CD14-positive monocyte (primary cell): Measurements from ENCODE around the gene MSL1. TPM values are rescaled to one million over a fixed set of nuclear protein-coding genes. Genes with fewer than 3 reads are reported as not detected.

Source experiments
- DNase-seq, 3 donors: peaks; one replicate each; pipeline ENCODE4 v3.0.0-alpha.2; 2011 to 2022
- H2AFZ ChIP-seq: 2 replicates; pipeline ENCODE4 v1.6.0; 2012; ENCODE audit warnings: mild to moderate bottlenecking, low read depth, low read length, inconsistent platforms; ENCODE audit not compliant: insufficient read depth, poor library complexity, severe bottlenecking
- H3K27ac ChIP-seq, 2 donors: 1 replicate in 1 of 2; 2 replicates in 1 of 2; pipeline ENCODE4 v1.5.1; 2012 to 2013; ENCODE audit warnings: low read length in 2 of 2, control low read depth in 1 of 2, inconsistent platforms in 1 of 2, low read depth in 1 of 2, mild to moderate bottlenecking in 1 of 2
- H3K27me3 ChIP-seq, 2 donors: one replicate each; pipeline versions ENCODE4 v1.6.0 to v1.6.1; 2011 to 2013; ENCODE audit warnings: low read length in 2 of 2; ENCODE audit not compliant: control insufficient read depth in 2 of 2, insufficient read depth in 2 of 2
- H3K36me3 ChIP-seq, 2 donors: replicated peaks in 1 of 2; 1 replicate in 1 of 2; 2 replicates in 1 of 2; pipeline versions ENCODE4 v1.5.1 to v1.6.1; 2012 to 2013; ENCODE audit warnings: low read length in 2 of 2, control low read depth in 1 of 2, inconsistent platforms in 1 of 2, mild to moderate bottlenecking in 1 of 2; ENCODE audit not compliant: insufficient read depth in 2 of 2, control insufficient read depth in 1 of 2
- H3K4me1 ChIP-seq, 2 donors: 1 replicate in 1 of 2; 2 replicates in 1 of 2; pipeline versions ENCODE4 v1.5.1 to v1.6.1; 2012 to 2013; ENCODE audit warnings: low read length in 2 of 2, control low read depth in 1 of 2, inconsistent platforms in 1 of 2, mild to moderate bottlenecking in 1 of 2, moderate library complexity in 1 of 2; ENCODE audit not compliant: insufficient read depth in 2 of 2, control insufficient read depth in 1 of 2
- H3K4me2 ChIP-seq: replicated peaks from 2 replicates; pipeline ENCODE3; 2012; ENCODE audit warnings: low read length, moderate library complexity, mild to moderate bottlenecking; ENCODE audit not compliant: poor library complexity, severe bottlenecking; ENCODE audit errors: extremely low read depth
- H3K4me3 ChIP-seq, 3 experiments: fragments of 200-600 bp in 1 of 3; sonication (generic) in 1 of 3; replicated peaks in 1 of 3; 1 replicate in 2 of 3; 2 replicates in 1 of 3; pipeline ENCODE4 v1.5.1; 2011 to 2013; ENCODE audit warnings: low read length in 3 of 3, mild to moderate bottlenecking in 3 of 3, control low read depth in 2 of 3, low read depth in 2 of 3, inconsistent platforms in 1 of 3, moderate library complexity in 1 of 3
- H3K79me2 ChIP-seq: 2 replicates; pipeline ENCODE4 v1.6.0; 2012; ENCODE audit warnings: mild to moderate bottlenecking, control low read depth, inconsistent platforms, low read length, moderate library complexity; ENCODE audit not compliant: insufficient read depth
- H3K9ac ChIP-seq: 2 replicates; pipeline ENCODE4 v1.6.0; 2017; ENCODE audit warnings: low read length, mild to moderate bottlenecking; ENCODE audit not compliant: insufficient read depth, poor library complexity, severe bottlenecking
- H3K9me3 ChIP-seq, 2 donors: replicated peaks in 1 of 2; 1 replicate in 1 of 2; 2 replicates in 1 of 2; pipeline versions ENCODE4 v1.5.1 to v1.6.1; 2012 to 2013; ENCODE audit warnings: low read length in 2 of 2, control low read depth in 1 of 2; ENCODE audit not compliant: control insufficient read depth in 1 of 2, insufficient read depth in 1 of 2
- H4K20me1 ChIP-seq: 2 replicates; pipeline ENCODE4 v1.6.0; 2012; ENCODE audit warnings: mild to moderate bottlenecking, low read length, control low read depth, moderate library complexity; ENCODE audit not compliant: insufficient read depth
- H3K27ac Mint-ChIP-seq, 7 donors: one replicate each; pipeline ENCODE4 v1.8.0; 2020; ENCODE audit warnings: mild to moderate bottlenecking in 7 of 7, mixed read lengths in 7 of 7, moderate library complexity in 6 of 7, inconsistent platforms in 2 of 7
- H3K27me3 Mint-ChIP-seq, 3 donors: one replicate each; pipeline ENCODE4 v1.8.0; 2021 to 2022; ENCODE audit warnings: low read depth in 3 of 3, mild to moderate bottlenecking in 3 of 3, mixed read lengths in 3 of 3, moderate library complexity in 3 of 3, inconsistent platforms in 1 of 3
- H3K36me3 Mint-ChIP-seq, 2 donors: one replicate each; pipeline ENCODE4 v1.8.0; 2020; ENCODE audit warnings: mixed read lengths in 2 of 2, inconsistent platforms in 1 of 2, mild to moderate bottlenecking in 1 of 2
- H3K4me1 Mint-ChIP-seq: one replicate; pipeline ENCODE4 v1.8.0; 2020; ENCODE audit warnings: mild to moderate bottlenecking, mixed read lengths
- H3K4me3 Mint-ChIP-seq, 2 donors: one replicate each; pipeline ENCODE4 v1.8.0; 2020; ENCODE audit warnings: mild to moderate bottlenecking in 2 of 2, mixed read lengths in 2 of 2, moderate library complexity in 1 of 2
- H3K9me3 Mint-ChIP-seq, 7 donors: one replicate each; pipeline ENCODE4 v1.8.0; 2020 to 2022; ENCODE audit warnings: mixed read lengths in 7 of 7, mild to moderate bottlenecking in 6 of 7, moderate library complexity in 6 of 7, inconsistent platforms in 2 of 7
- WGBS: methylation state at CpG from one replicate; pipeline ENCODE4 v1.1.5; 2013; ENCODE audit warnings: missing lambda C conversion rate; ENCODE audit not compliant: insufficient coverage; 5-methylcytosine and 5-hydroxymethylcytosine counted together
- intact Hi-C, 2 donors: fragments of 100-400 bp; cut with micrococcal nuclease; formaldehyde crosslinking; loops; one replicate each; pipeline versions ENCODE4 v1.15.0 to v1.15.1; 2023
- polyA plus RNA-seq, 3 donors: library from polyadenylated mRNA; depleted of rRNA in 1 of 3; unstranded in 2 of 3; stranded (reverse) in 1 of 3; fragments of 300-500 nt in 2 of 3; fragments of >200 nt in 1 of 3; fragmentation: Illumina TruSeq in 2 of 3; gene quantifications; 1 replicate in 2 of 3; 2 replicates in 1 of 3; pipeline ENCODE4 v1.2.3, GENCODE V29; 2012 to 2021
- TF ChIP-seq, protein P1 (sequence below): fragments of 200-600 bp; IDR thresholded peaks from one replicate; pipeline ENCODE4 v1.8.0; 2022; ENCODE audit warnings: antibody characterized with exemption, mild to moderate bottlenecking

The MSL1 gene
- polyA plus RNA-seq, 3 donors, result 10.0 to 89.2 (median 11.4) TPM

DNA sequence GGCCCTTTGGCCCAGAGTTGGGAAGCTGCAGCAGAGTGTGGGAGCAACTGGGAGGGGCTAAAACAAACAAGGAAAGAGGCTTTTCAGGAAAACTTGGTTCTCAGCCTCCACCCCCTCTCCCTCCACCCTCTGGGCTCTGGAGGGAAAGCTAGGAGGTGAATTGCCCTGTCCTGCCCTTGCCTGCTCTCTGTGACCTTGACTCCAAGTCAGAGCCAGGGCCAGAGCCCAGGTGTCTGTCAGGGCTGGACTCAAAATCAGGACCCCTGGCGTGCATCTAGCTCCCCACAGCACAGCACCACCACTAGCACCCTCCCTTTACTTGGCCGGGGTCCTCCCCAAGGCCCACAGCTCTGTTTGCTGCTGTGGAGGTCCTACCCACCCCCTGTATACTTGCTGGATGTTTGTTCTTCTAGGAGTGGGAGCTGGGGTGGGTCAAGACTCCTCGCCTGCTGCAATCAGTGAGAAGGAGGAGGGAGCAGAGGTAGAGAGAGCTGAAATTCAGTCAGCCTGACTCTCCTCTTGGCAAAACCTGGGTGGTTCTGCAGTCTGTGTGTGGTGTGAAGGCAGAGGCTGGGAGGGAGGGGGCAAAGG lies 18.6 kb upstream of the MSL1 start:
- peaks cover 65% of the 10 kb centered on the region in 2 donors for H3K4me1 ChIP-seq
- H4K20me1 ChIP-seq, result peaks cover 8% of the 10 kb centered on the region
- no peak overlapping the region for H3K4me2 ChIP-seq
- intact Hi-C loops, result no loop called here
- H3K36me3 ChIP-seq, result no peaks in the 10 kb centered on the region
- TF ChIP-seq, protein P1, sequence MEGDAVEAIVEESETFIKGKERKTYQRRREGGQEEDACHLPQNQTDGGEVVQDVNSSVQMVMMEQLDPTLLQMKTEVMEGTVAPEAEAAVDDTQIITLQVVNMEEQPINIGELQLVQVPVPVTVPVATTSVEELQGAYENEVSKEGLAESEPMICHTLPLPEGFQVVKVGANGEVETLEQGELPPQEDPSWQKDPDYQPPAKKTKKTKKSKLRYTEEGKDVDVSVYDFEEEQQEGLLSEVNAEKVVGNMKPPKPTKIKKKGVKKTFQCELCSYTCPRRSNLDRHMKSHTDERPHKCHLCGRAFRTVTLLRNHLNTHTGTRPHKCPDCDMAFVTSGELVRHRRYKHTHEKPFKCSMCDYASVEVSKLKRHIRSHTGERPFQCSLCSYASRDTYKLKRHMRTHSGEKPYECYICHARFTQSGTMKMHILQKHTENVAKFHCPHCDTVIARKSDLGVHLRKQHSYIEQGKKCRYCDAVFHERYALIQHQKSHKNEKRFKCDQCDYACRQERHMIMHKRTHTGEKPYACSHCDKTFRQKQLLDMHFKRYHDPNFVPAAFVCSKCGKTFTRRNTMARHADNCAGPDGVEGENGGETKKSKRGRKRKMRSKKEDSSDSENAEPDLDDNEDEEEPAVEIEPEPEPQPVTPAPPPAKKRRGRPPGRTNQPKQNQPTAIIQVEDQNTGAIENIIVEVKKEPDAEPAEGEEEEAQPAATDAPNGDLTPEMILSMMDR, result no peak
- Mint-ChIP-seq H3K4me1 (peaks cover 78% of the 10 kb centered on the region), H3K9me3 (peaks cover 0 to 5% (median 0%) of the 10 kb centered on the region in 7 donors), H3K27me3 (peaks cover 0 to 12% (median 0%) of the 10 kb centered on the region in 3 donors), H3K27ac (peak overlapping the region in 2 of 7 donors; percentile 42 to 53), H3K4me3 (no peak overlapping the region), H3K36me3 (peaks cover 0 to 2% of the 10 kb centered on the region in 2 donors)
- no peak overlapping the region for H3K27ac ChIP-seq
- H3K9me3 ChIP-seq, result no peaks in the 10 kb centered on the region
- 82% methylated on average over 2 of the region's 3 CpGs for WGBS
- no peak overlapping the region for H2AFZ ChIP-seq
- no peak overlapping the region for H3K4me3 ChIP-seq
- no peak for DNase-seq
- H3K27me3 ChIP-seq, result no peaks in the 10 kb centered on the region
- no peak overlapping the region for H3K9ac ChIP-seq
- H3K79me2 ChIP-seq, result no peaks in the 10 kb centered on the region

DNA sequence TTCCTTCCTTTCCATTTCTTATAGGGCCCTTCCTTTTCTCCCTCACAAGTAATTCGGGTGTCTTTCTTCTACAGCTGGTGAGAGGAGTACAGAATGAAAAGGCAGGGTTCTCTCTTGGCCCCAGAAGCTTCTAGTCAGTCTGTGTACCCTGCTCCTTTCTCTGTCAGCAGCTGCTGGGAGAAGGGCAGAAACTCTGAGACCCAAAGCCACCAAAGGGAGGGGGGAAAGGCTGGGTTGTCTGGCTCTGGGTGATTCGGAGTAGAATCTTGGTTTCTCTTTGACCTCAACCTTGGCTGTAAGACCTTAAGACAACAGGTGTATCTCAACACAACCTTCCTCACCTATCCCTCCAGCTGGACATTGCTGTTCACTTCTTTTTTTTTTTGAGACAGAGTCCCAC lies 18.1 kb upstream of the MSL1 start:
- Histone ChIP-seq H3K4me1 (peaks cover 65% of the 10 kb centered on the region in 2 donors), H3K9ac (no peak overlapping the region), H3K36me3 (no peaks in the 10 kb centered on the region), H3K4me3 (no peak overlapping the region), H4K20me1 (peaks cover 8% of the 10 kb centered on the region), H3K9me3 (no peaks in the 10 kb centered on the region), H3K27ac (no peak overlapping the region), H3K79me2 (no peaks in the 10 kb centered on the region), H3K4me2 (no peak overlapping the region), H3K27me3 (no peaks in the 10 kb centered on the region), H2AFZ (no peak overlapping the region)
- 0% methylated on average over 1 of the region's 2 CpGs for WGBS
- intact Hi-C loops, result no loop called here
- Mint-ChIP-seq H3K27ac (peak overlapping the region in 3 of 7 donors; percentile 41 to 77 (median 42)), H3K36me3 (peaks cover 0 to 2% of the 10 kb centered on the region in 2 donors), H3K9me3 (peaks cover 0 to 5% (median 0%) of the 10 kb centered on the region in 7 donors), H3K4me1 (peaks cover 78% of the 10 kb centered on the region), H3K4me3 (no peak overlapping the region), H3K27me3 (peaks cover 0 to 12% (median 0%) of the 10 kb centered on the region in 3 donors)
- DNase-seq, result no peak
- TF ChIP-seq, protein P1, result no peak
